BE2C (cell line): Measurements from ENCODE around the gene IP6K3.

Source experiments
- DNase-seq: peaks from one replicate; pipeline ENCODE4 v3.0.0-alpha.2; 2020
- H3K27me3 ChIP-seq: fragments of 250-450 bp; sonication (Bioruptor Pico); 2 replicates; pipeline ENCODE4 v1.5.1; 2020; ENCODE audit warnings: mild to moderate bottlenecking
- H3K36me3 ChIP-seq: fragments of 250-450 bp; sonication (Bioruptor Pico); 2 replicates; pipeline ENCODE4 v1.5.1; 2020; ENCODE audit warnings: mild to moderate bottlenecking
- H3K4me1 ChIP-seq: fragments of 250-450 bp; sonication (Bioruptor Pico); 2 replicates; pipeline ENCODE4 v1.5.1; 2020
- H3K4me3 ChIP-seq: 2 replicates; pipeline ENCODE4 v1.5.1; 2011; ENCODE audit warnings: low read depth, low read length
- H3K9me3 ChIP-seq: fragments of 250-450 bp; sonication (Bioruptor Pico); 2 replicates; pipeline ENCODE4 v1.5.1; 2020
- TF ChIP-seq, protein P1 (sequence below): IDR thresholded peaks from 2 replicates; pipeline ENCODE4 v1.5.1; 2012; ENCODE audit warnings: mild to moderate bottlenecking, low read depth, low read length

Gene IP6K3

DNA sequence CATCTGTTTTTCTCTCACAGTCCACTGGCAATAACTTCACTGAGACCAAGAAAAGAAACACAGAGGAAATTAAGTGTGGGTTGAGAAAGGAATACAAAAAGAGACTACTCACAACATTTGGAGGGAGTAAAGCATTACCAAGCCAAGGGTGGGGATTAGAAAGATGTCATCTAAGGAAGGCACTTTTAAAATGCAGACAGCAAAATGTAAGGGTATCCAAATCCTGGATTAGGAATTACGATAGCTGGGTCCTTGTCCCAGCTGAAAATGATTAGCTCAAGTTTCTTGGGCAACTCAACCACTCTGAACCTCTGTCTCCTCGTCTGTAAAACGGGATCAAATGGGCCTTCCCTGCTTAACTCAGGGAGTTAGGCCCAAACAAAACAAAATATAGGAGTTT, 40.0 kb upstream of the IP6K3 start:
- Histone ChIP-seq H3K36me3 (peaks cover 20% of the 10 kb centered on the region), H3K9me3 (no peaks in the 10 kb centered on the region), H3K4me3 (no peak overlapping the region), H3K4me1 (peaks cover 4% of the 10 kb centered on the region), H3K27me3 (no peaks in the 10 kb centered on the region)
- TF ChIP-seq, protein P1, sequence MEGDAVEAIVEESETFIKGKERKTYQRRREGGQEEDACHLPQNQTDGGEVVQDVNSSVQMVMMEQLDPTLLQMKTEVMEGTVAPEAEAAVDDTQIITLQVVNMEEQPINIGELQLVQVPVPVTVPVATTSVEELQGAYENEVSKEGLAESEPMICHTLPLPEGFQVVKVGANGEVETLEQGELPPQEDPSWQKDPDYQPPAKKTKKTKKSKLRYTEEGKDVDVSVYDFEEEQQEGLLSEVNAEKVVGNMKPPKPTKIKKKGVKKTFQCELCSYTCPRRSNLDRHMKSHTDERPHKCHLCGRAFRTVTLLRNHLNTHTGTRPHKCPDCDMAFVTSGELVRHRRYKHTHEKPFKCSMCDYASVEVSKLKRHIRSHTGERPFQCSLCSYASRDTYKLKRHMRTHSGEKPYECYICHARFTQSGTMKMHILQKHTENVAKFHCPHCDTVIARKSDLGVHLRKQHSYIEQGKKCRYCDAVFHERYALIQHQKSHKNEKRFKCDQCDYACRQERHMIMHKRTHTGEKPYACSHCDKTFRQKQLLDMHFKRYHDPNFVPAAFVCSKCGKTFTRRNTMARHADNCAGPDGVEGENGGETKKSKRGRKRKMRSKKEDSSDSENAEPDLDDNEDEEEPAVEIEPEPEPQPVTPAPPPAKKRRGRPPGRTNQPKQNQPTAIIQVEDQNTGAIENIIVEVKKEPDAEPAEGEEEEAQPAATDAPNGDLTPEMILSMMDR: no peak
- DNase-seq: no peak

DNA sequence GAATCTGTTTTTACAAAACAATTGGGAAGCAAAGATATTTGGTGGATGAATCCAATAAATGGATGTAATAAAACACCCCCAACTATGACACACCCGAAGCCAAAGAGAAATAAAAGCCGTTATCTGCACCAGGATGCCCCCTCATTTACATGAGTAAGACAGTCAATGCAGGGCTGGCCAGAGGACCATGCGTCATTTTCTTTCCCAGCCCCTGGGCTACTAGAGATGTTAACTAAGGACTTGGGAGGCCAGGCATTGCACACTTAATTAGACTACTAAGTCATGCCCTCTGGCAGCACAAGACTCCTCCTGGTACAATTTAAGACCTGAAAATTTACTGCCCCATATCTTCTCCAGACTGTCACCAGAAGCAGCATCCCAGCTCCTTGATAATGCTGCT, 39.1 kb upstream of the IP6K3 start:
- Histone ChIP-seq H3K4me1 (peaks cover 12% of the 10 kb centered on the region), H3K27me3 (no peaks in the 10 kb centered on the region), H3K9me3 (no peaks in the 10 kb centered on the region), H3K36me3 (peaks cover 24% of the 10 kb centered on the region), H3K4me3 (no peak overlapping the region)
- DNase-seq: no peak
- TF ChIP-seq, protein P1: no peak

DNA sequence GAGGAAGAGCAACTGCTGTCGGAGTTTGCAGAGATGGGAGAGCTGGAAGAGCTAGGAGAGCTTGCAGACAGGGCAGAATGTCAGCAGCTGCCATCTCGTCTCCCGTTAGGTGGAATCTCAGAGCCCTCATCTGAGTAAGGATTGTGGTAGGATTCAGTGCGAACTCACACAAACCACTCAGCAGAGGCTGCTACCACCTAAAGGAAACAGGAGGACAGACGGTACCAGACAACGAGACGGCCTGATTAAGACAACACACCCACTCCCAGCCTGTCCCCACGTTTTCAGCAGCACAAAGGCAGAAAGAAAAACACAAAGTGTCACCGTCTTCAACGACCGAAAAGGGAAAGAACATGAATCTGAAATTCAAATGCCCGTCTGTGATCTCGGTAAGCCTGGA, 38.1 kb upstream of the IP6K3 start:
- peaks cover 12% of the 10 kb centered on the region for H3K4me1 ChIP-seq
- TF ChIP-seq, protein P1: no peak
- peaks cover 33% of the 10 kb centered on the region for H3K36me3 ChIP-seq
- no peak overlapping the region for H3K4me3 ChIP-seq
- no peaks in the 10 kb centered on the region for H3K9me3 ChIP-seq
- DNase-seq: no peak
- no peaks in the 10 kb centered on the region for H3K27me3 ChIP-seq

DNA sequence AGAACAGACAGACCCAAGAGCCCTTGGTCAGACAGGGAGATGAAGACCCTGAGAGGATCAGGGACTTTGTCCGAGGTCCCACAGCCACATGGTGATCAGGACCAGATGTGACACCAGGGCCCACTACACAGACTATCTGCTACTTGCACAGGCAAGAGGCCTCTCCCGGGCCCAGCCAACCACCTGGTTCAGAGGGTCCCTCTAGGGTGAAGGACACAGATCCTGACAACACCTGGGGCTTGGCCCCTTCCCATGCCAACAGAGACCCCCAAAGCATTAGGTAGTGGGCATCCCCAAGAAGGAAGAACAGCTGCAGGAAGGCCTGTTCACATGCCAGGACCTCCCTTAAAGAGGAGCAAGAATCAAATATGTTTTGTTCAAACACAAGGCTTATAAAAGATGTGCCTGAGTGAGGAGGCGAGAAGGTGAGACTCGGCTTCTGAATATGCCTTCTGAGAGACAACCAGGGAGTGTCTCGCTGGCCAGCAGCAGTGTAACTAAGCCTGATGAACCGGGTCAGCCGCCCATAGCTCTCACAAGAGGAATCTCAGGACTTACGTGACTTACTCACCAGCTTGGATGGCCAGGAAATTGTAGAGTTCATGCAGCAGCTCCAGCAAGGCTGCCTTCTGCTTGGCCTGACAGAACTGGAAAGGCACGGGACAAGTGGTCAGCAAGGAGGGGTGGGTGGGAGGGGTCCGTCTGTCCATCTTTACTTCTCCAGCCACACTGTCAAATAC, 37.2 kb upstream of the IP6K3 start:
- peaks cover 42% of the 10 kb centered on the region for H3K36me3 ChIP-seq
- TF ChIP-seq, protein P1: no peak
- DNase-seq: no peak
- H3K4me1 ChIP-seq: peaks cover 16% of the 10 kb centered on the region
- H3K27me3 ChIP-seq: no peaks in the 10 kb centered on the region
- no peak overlapping the region for H3K4me3 ChIP-seq
- no peaks in the 10 kb centered on the region for H3K9me3 ChIP-seq

DNA sequence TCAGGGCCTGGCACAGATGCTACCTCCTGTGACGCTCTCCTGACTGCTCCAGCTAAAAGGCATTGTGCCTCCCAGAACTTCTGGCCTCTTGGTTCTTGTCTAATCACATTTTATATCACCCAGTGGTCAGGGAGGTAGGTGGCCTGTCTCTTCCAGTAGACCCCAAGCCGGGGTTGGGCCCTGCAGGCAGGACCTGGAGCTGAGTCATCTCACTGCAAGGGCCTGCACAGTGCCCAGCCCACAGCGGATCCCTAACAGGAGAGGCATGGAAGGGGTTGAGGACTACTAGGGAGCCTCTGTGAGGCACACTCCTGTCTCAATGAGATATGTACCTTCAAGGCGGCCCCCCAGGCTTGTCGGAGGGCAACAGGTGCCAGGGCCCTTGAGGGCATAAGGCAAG, 35.9 kb upstream of the IP6K3 start:
- Histone ChIP-seq H3K9me3 (no peaks in the 10 kb centered on the region), H3K4me3 (no peak overlapping the region), H3K27me3 (no peaks in the 10 kb centered on the region), H3K4me1 (peaks cover 16% of the 10 kb centered on the region), H3K36me3 (peaks cover 54% of the 10 kb centered on the region)
- TF ChIP-seq, protein P1: no peak
- DNase-seq: no peak

DNA sequence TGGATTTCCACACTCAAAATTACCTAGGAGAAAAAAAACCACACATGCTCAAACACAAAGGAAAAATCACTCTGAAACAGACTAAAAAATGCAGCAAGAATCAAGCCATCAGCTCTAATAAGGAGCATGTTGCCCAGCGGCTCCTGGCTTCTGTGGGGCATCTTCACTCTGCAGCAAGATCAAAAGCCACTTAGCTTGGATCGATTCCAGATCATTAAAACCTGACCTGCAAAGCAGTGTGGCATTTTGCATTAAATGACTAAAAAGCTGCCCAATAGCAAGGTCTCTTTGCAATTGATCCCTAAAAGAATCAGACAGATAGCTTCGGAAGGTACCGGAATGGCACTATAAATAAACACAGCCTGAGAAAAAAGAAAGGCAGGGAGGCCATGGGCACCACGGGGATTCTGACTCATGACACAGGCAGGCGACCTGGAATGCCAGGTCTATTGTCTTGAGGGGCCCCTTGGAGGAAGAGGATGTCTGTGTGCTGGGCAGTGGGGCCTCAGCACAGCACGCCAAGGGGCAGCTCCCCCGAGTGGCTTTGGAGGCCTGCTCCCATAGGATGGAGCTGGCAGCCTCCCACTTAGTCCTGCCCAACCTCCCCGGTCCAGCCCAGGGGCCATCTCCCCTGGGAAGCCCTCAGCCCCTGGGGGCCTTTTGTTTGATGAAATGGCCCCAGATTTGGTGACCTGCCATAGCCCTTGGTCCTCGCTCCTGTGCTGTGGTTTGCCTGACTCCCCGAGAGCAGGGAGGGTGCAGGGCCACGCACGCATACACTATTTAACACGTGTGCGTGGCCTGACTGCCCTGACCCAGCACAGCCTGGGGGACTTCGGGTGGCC, 34.6 kb upstream of the IP6K3 start:
- peaks cover 12% of the 10 kb centered on the region for H3K4me1 ChIP-seq
- no peak overlapping the region for H3K4me3 ChIP-seq

More for the DNA sequence above, 34.6 kb upstream of the IP6K3 start:
- no peaks in the 10 kb centered on the region for H3K27me3 ChIP-seq
- H3K36me3 ChIP-seq: peaks cover 66% of the 10 kb centered on the region
- H3K9me3 ChIP-seq: no peaks in the 10 kb centered on the region
- no peak for DNase-seq
- TF ChIP-seq, protein P1: no peak
